ENCODE measurements around the gene MFAP3. TPM values are rescaled to one million over a fixed set of nuclear protein-coding genes. Genes with fewer than 3 reads are reported as not detected.
"Not testable (repeated sequence)": the region's sequence is repeated elsewhere in the genome, so short reads cannot be mapped to it uniquely, and the experiment has no call there.

MFAP3 gene
- total RNA-seq, 1 experiment from 2014 or later: 18.5 TPM

DNA sequence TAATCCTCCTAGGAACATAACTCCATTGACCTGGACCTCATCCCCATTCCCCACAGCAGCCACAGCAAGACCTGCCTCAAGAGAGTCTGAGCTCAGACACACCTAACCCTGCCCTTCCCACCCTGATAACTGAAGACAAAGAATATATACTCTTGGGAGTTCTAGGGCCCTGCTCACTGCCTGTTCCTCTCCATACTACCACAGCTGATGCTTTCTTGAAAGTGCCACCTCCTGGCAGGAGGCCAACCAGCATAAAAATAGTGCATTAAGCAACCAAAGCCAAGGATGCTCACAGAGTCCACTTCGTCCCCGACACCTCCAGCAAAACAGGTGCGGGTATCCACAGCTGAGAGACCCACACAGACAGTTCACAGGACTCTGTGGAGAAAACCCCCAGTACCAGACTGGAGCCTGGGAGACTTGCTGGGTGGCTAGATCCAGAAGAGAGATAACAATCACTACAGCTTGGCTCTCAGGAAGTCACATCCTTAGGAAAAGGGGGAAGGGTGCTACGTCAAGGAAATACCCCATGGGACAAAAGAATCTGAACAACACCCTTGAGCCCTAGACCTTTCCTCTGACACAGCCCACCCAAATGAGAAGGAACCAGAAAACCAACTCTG lies 23.6 kb upstream of the MFAP3 start:
- ATAC-seq: no peak
- no peak overlapping the region for H3K9ac ChIP-seq (ENCODE audit: low read length)
- no peak overlapping the region for H3K4me2 ChIP-seq (ENCODE audit: low read length)
- H3K4me1 ChIP-seq (ENCODE audit: control insufficient read depth in 1 of 2, insufficient read depth in 2 of 2, low read length in 2 of 2): no peaks in the 10 kb centered on the region
- ChIA-PET RAD21 (ENCODE audit: low non-redundant PET in 1 of 2, low total read pairs in 2 of 2, uncharacterized antibody in 2 of 2, unreplicated experiment in 2 of 2) (no interaction called here), CTCF (no interaction called here), POLR2A (no interaction called here)
- no TSS peak for BruUV-seq (replicated peaks)
- no peaks in the 10 kb centered on the region for H3K9me3 ChIP-seq (ENCODE audit: control insufficient read depth in 1 of 2, insufficient read depth in 1 of 2, low read depth in 1 of 2, low read length in 2 of 2)
- H3K36me3 ChIP-seq (ENCODE audit: control insufficient read depth in 1 of 2, insufficient read depth in 2 of 2, low read length in 2 of 2): no peaks in the 10 kb centered on the region
- DNase-seq (ENCODE audit: low read depth, low spot score): no peak
- no peak overlapping the region for H3K27ac ChIP-seq (ENCODE audit: low read depth, low read length)
- no peaks in the 10 kb centered on the region; the same call in 1 of the 2 replicates for H3K9me2 ChIP-seq (ENCODE audit: insufficient read depth)
- H2AFZ ChIP-seq (ENCODE audit: low read depth, low read length, poor library complexity, severe bottlenecking): no peak overlapping the region
- intact Hi-C loops (cut with micrococcal nuclease): no loop called here
- no peak for TF ChIP-seq ZNF274 (IDR thresholded peaks at IDR 0.05; ENCODE audit: low read depth, low read length)
- TF ChIP-seq ZFX (IDR thresholded peaks at IDR 0.05): no peak
- no peak for TF ChIP-seq SP1 (IDR thresholded peaks at IDR 0.05; ENCODE audit: low read depth)
- TF ChIP-seq ELF1 (IDR thresholded peaks at IDR 0.05; ENCODE audit: borderline replicate concordance, low read depth): no peak
- no peak for TF ChIP-seq CBX3 (IDR thresholded peaks at IDR 0.05; ENCODE audit: low read depth)
- no peak for TF ChIP-seq YY1 (IDR thresholded peaks at IDR 0.05; ENCODE audit: extremely low read depth, insufficient replicate concordance, low read depth, low read length)
- TF ChIP-seq POLR2AphosphoS5 (IDR thresholded peaks at IDR 0.05; ENCODE audit: low read depth, low read length): no peak
- TF ChIP-seq, protein P1, sequence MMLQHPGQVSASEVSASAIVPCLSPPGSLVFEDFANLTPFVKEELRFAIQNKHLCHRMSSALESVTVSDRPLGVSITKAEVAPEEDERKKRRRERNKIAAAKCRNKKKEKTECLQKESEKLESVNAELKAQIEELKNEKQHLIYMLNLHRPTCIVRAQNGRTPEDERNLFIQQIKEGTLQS (IDR thresholded peaks at IDR 0.05): no peak
- TF ChIP-seq CEBPB (IDR thresholded peaks at IDR 0.05; ENCODE audit: low read depth): no peak
- TF ChIP-seq, protein P2, sequence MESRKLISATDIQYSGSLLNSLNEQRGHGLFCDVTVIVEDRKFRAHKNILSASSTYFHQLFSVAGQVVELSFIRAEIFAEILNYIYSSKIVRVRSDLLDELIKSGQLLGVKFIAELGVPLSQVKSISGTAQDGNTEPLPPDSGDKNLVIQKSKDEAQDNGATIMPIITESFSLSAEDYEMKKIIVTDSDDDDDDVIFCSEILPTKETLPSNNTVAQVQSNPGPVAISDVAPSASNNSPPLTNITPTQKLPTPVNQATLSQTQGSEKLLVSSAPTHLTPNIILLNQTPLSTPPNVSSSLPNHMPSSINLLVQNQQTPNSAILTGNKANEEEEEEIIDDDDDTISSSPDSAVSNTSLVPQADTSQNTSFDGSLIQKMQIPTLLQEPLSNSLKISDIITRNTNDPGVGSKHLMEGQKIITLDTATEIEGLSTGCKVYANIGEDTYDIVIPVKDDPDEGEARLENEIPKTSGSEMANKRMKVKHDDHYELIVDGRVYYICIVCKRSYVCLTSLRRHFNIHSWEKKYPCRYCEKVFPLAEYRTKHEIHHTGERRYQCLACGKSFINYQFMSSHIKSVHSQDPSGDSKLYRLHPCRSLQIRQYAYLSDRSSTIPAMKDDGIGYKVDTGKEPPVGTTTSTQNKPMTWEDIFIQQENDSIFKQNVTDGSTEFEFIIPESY (IDR thresholded peaks at IDR 0.05; ENCODE audit: extremely low read depth, insufficient replicate concordance, low read length): no peak
- TF ChIP-seq, protein P3, sequence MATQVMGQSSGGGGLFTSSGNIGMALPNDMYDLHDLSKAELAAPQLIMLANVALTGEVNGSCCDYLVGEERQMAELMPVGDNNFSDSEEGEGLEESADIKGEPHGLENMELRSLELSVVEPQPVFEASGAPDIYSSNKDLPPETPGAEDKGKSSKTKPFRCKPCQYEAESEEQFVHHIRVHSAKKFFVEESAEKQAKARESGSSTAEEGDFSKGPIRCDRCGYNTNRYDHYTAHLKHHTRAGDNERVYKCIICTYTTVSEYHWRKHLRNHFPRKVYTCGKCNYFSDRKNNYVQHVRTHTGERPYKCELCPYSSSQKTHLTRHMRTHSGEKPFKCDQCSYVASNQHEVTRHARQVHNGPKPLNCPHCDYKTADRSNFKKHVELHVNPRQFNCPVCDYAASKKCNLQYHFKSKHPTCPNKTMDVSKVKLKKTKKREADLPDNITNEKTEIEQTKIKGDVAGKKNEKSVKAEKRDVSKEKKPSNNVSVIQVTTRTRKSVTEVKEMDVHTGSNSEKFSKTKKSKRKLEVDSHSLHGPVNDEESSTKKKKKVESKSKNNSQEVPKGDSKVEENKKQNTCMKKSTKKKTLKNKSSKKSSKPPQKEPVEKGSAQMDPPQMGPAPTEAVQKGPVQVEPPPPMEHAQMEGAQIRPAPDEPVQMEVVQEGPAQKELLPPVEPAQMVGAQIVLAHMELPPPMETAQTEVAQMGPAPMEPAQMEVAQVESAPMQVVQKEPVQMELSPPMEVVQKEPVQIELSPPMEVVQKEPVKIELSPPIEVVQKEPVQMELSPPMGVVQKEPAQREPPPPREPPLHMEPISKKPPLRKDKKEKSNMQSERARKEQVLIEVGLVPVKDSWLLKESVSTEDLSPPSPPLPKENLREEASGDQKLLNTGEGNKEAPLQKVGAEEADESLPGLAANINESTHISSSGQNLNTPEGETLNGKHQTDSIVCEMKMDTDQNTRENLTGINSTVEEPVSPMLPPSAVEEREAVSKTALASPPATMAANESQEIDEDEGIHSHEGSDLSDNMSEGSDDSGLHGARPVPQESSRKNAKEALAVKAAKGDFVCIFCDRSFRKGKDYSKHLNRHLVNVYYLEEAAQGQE (IDR thresholded peaks at IDR 0.05; ENCODE audit: low read depth): no peak
- no peak for TF ChIP-seq EZH2 (IDR thresholded peaks at IDR 0.05)
- no peak for TF ChIP-seq SIN3A (IDR thresholded peaks at IDR 0.05; ENCODE audit: low read depth)
- H3K79me2 ChIP-seq (ENCODE audit: insufficient read depth, low read length): no peaks in the 10 kb centered on the region
- no peaks in the 10 kb centered on the region for H3K27me3 ChIP-seq (ENCODE audit: insufficient read depth, low read length)
- H4K20me1 ChIP-seq (ENCODE audit: insufficient read depth): no peaks in the 10 kb centered on the region
- no peak overlapping the region for H3K4me3 ChIP-seq (replicated peaks in 1 of 2; ENCODE audit: low read depth in 1 of 2, low read length in 2 of 2)

DNA sequence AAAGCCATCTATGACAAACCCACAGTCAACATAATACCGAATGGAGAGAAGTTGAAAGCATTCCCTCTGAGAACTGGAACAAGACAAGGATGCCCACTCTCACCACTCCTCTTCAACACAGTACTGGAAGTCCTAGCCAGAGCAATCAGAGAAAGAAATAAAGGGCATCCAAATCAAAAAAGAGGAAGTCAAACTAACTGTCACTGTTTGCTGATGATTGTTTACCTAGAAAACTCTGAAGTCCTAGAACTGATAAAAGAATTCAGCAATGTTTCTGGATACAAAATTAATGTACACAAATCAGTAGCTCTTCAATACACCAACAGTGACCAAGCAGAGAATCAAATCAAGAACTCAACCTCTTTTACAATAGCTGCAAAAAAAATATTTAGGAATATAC lies 19.8 kb upstream of the MFAP3 start:
- H3K27ac ChIP-seq (ENCODE audit: low read depth, low read length); H3K4me2 ChIP-seq (ENCODE audit: low read length); DNase-seq (ENCODE audit: low read depth, low spot score); ATAC-seq; H3K4me1 ChIP-seq (ENCODE audit: control insufficient read depth in 1 of 2, insufficient read depth in 2 of 2, low read length in 2 of 2); intact Hi-C loops (cut with micrococcal nuclease); H3K9ac ChIP-seq (ENCODE audit: low read length); RAD21 ChIA-PET (ENCODE audit: low non-redundant PET in 1 of 2, low total read pairs in 2 of 2, uncharacterized antibody in 2 of 2, unreplicated experiment in 2 of 2); H3K36me3 ChIP-seq (ENCODE audit: control insufficient read depth in 1 of 2, insufficient read depth in 2 of 2, low read length in 2 of 2); CTCF ChIA-PET; H3K4me3 ChIP-seq (replicated peaks in 1 of 2; ENCODE audit: low read depth in 1 of 2, low read length in 2 of 2); H3K27me3 ChIP-seq (ENCODE audit: insufficient read depth, low read length); H2AFZ ChIP-seq (ENCODE audit: low read depth, low read length, poor library complexity, severe bottlenecking); H3K9me2 ChIP-seq (ENCODE audit: insufficient read depth); H4K20me1 ChIP-seq (ENCODE audit: insufficient read depth); POLR2A ChIA-PET; BruUV-seq (replicated peaks); H3K79me2 ChIP-seq (ENCODE audit: insufficient read depth, low read length); H3K9me3 ChIP-seq (ENCODE audit: control insufficient read depth in 1 of 2, insufficient read depth in 1 of 2, low read depth in 1 of 2, low read length in 2 of 2): not testable (repeated sequence)
